Measurements from ENCODE around the gene SMIM1. TPM values are rescaled to one million over a fixed set of nuclear protein-coding genes. Genes with fewer than 3 reads are reported as not detected.

The SMIM1 gene
- total RNA-seq, 1 donor from 2014 or later = 2.1 TPM

DNA sequence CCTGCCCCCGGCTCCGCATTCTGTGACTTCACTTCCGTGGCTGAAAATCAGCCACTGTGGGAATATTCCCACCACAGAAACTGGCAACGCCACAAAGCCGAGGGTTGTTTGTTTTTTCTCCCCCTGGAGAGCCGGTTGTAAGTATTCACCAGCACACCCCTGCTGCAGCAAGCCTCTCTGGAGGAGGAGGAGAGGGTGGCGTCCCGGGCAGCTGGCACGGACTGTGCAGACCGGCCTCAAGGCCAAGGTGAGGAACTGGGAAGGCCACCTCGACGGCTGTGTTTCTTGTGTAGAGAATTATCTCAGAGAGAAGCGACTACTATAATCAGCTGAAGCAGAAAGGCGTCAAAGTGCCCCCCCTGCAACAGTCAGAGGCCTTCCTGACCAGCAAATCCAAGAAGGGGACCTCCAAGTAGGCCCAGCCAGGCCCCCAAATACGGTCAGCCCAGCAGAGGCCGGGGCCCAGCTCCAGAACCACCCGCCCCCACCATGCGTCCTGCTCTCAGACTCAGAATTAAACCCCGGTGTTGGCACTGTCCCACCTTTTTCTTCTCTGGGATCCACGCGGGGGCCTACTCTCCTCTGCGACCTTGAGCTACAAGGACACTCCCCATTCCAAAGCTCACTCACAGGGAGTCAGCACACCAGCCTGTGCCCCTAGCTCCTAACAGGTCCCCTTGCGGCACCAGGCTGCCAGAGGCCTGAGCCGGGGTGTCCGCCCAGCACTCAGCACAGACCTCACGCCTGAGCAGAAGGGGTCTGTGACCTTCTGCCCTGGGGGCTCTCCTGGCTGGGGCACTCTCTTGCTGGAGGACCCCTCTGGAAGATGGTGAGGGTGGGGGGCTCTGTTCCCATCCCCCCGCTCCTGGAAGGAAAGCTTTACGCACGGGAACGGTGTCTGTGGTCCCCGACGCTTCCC is 1.2 kb upstream of the SMIM1 start:
- H3K27me3 Mint-ChIP-seq (ENCODE audit: unreplicated experiment) = peaks cover 1% of the 10 kb centered on the region
- no peak for DNase-seq (ENCODE audit: low spot score)
- no peaks in the 10 kb centered on the region for H3K4me1 Mint-ChIP-seq (ENCODE audit: unreplicated experiment)
- no peak for TF ChIP-seq CTCF (IDR thresholded peaks at IDR 0.05; ENCODE audit: unreplicated experiment)
- H3K36me3 Mint-ChIP-seq (ENCODE audit: low read depth, unreplicated experiment) = no peaks in the 10 kb centered on the region
- H3K9me3 Mint-ChIP-seq (ENCODE audit: unreplicated experiment) = no peaks in the 10 kb centered on the region
- H3K4me3 Mint-ChIP-seq (ENCODE audit: unreplicated experiment) = no peak overlapping the region
- no peak overlapping the region for H3K27ac Mint-ChIP-seq (ENCODE audit: unreplicated experiment)

- Mint-ChIP-seq H3K36me3 (ENCODE audit: low read depth, unreplicated experiment) (no peaks in the 10 kb centered on the region), H3K9me3 (ENCODE audit: unreplicated experiment) (no peaks in the 10 kb centered on the region), H3K27ac (ENCODE audit: unreplicated experiment) (no peak overlapping the region)
Measured at GRCh38 chr1:3772027-3772714, 378 bp upstream of the SMIM1 start.

GRCh38 chr1:3773572-3774275 is 1.2 kb downstream of the SMIM1 start:
- no peaks in the 10 kb centered on the region for H3K9me3 Mint-ChIP-seq (ENCODE audit: unreplicated experiment)
- H3K4me1 Mint-ChIP-seq (ENCODE audit: unreplicated experiment) = no peaks in the 10 kb centered on the region
- TF ChIP-seq CTCF (IDR thresholded peaks at IDR 0.05; ENCODE audit: unreplicated experiment) = no peak
- no peak for DNase-seq (ENCODE audit: low spot score)
- no peak overlapping the region for H3K27ac Mint-ChIP-seq (ENCODE audit: unreplicated experiment)
- no peaks in the 10 kb centered on the region for H3K36me3 Mint-ChIP-seq (ENCODE audit: low read depth, unreplicated experiment)
- H3K27me3 Mint-ChIP-seq (ENCODE audit: unreplicated experiment) = peaks cover 3% of the 10 kb centered on the region
- H3K4me3 Mint-ChIP-seq (ENCODE audit: unreplicated experiment) = no peak overlapping the region

More at GRCh38 chr1:3772027-3772714, 378 bp upstream of the SMIM1 start:
- no peak for TF ChIP-seq CTCF (IDR thresholded peaks at IDR 0.05; ENCODE audit: unreplicated experiment)
- no peaks in the 10 kb centered on the region for H3K4me1 Mint-ChIP-seq (ENCODE audit: unreplicated experiment)
- H3K4me3 Mint-ChIP-seq (ENCODE audit: unreplicated experiment) = no peak overlapping the region
- H3K27me3 Mint-ChIP-seq (ENCODE audit: unreplicated experiment) = peaks cover 3% of the 10 kb centered on the region
- DNase-seq (ENCODE audit: low spot score) = peak; percentile 88

DNA sequence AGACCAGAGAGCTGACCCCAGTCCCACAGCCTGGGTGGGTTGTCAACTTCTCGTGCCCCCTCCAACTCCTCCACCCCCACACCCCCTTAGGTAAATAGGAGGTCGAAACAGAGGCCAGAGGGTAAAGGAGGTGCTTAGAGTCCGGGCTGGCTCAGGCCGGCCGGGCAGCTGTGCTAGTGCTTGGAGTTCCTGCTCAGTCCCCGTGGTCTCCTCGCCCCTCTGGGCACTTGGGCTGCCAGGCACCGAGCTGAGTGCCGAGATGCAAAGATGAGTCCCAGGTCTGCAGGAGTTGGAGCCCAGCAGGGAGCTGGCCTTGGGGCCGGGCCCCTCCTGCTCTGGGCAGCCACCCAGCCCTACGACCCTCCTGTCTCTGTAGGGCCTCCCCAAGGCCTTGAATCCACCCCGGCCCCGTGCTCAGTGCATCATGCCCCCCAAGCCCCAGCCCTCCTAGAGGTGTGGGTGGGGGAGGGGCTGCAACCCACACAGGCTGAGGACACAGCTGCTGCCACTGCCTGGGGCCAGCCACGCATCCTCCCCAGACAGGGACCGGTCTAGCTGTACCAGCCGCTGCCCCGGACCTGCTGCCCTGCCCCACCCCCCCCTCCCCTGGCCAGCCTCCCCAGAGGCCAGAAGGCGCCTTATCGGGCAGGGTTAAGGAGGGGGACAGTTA is 1.9 kb downstream of the SMIM1 start:
- H3K27me3 Mint-ChIP-seq (ENCODE audit: unreplicated experiment) = peaks cover 3% of the 10 kb centered on the region
- H3K27ac Mint-ChIP-seq (ENCODE audit: unreplicated experiment) = no peak overlapping the region
- H3K9me3 Mint-ChIP-seq (ENCODE audit: unreplicated experiment) = no peaks in the 10 kb centered on the region
- no peak for TF ChIP-seq CTCF (IDR thresholded peaks at IDR 0.05; ENCODE audit: unreplicated experiment)
- H3K4me1 Mint-ChIP-seq (ENCODE audit: unreplicated experiment) = no peaks in the 10 kb centered on the region
- DNase-seq (ENCODE audit: low spot score) = no peak
- H3K36me3 Mint-ChIP-seq (ENCODE audit: low read depth, unreplicated experiment) = peaks cover 3% of the 10 kb centered on the region
- no peak overlapping the region for H3K4me3 Mint-ChIP-seq (ENCODE audit: unreplicated experiment)

Data from endothelial cell (in vitro differentiated cells).